HepG2 (cell line): Measurements from ENCODE around the gene OSM. TPM values are rescaled to one million over a fixed set of nuclear protein-coding genes. Genes with fewer than 3 reads are reported as not detected.

Source experiments
- ATAC-seq: fragments of 200-7000 bp; cut with Tn5 transposase; 3 replicates; pipeline ENCODE4 v1.9.1; 2020; ENCODE audit warnings: mild to moderate bottlenecking, moderate library complexity
- BruUV-seq: library from RNA; stranded (reverse); fragments of 400-500 nt; replicated peaks from 2 replicates; lab custom pipeline; 2021; lab: Mats Ljungman, UMichigan
- CTCF ChIA-PET: fragments of 300-600 bp; formaldehyde crosslinking; extraction: SDS; loops from one replicate; lab custom pipeline; 2021; ENCODE audit warnings: low total read pairs, inconsistent platforms, low intra/inter-chr PET ratio; lab: Yijun Ruan, JAX
- POLR2A ChIA-PET: fragments of 350-600 bp; sonication (Branson Sonifier 250); formaldehyde crosslinking; loops from one replicate; lab custom pipeline; 2020; ENCODE audit warnings: antibody characterized with exemption, inconsistent platforms; lab: Yijun Ruan, JAX
- DNase-seq: peaks from one replicate; pipeline ENCODE4 v3.0.0-alpha.2; 2015; ENCODE audit warnings: low spot score
- FAIRE-seq: peaks from 3 replicates; lab custom pipeline; 2011; peaks lifted over from hg19 to GRCh38; lab: Jason Lieb, UNC
- H2AFZ ChIP-seq: one replicate; pipeline ENCODE4 v1.6.1; 2011; ENCODE audit warnings: low read length, inconsistent platforms
- H3K27ac ChIP-seq: fragments of 300-600 bp; 3 replicates; pipeline ENCODE4 v1.8.0; 2011; ENCODE audit warnings: mixed run types, mild to moderate bottlenecking, mixed read lengths, low read length, inconsistent platforms; ENCODE audit not compliant: insufficient read depth; ENCODE audit errors: extremely low read length
- H3K27me3 ChIP-seq, 2 experiments: fragments of 200-600 bp in 1 of 2; 2 replicates in 1 of 2; 3 replicates in 1 of 2; pipeline versions ENCODE4 v1.6.0 to v1.8.0; 2011; ENCODE audit warnings: low read length in 2 of 2, mild to moderate bottlenecking in 2 of 2, moderate library complexity in 2 of 2, inconsistent platforms in 1 of 2; ENCODE audit not compliant: insufficient read depth in 2 of 2, control insufficient read depth in 1 of 2
- H3K36me3 ChIP-seq, 2 experiments: fragments of 200-600 bp in 1 of 2; replicated peaks in 1 of 2; 2 replicates in 1 of 2; 3 replicates in 1 of 2; pipeline versions ENCODE4 v1.5.1 to v1.8.0; 2011; ENCODE audit warnings: low read length in 2 of 2, inconsistent platforms in 1 of 2; ENCODE audit not compliant: insufficient read depth in 2 of 2, control insufficient read depth in 1 of 2
- H3K4me1 ChIP-seq: 2 replicates; pipeline ENCODE4 v1.5.1; 2012; ENCODE audit warnings: low read length, inconsistent platforms; ENCODE audit not compliant: insufficient read depth
- H3K4me2 ChIP-seq: 2 replicates; pipeline ENCODE4 v1.6.0; 2011; ENCODE audit warnings: low read depth, low read length, inconsistent platforms
- H3K4me3 ChIP-seq, 3 experiments: fragments of 200-600 bp in 1 of 3; sonication (generic), shearing (Covaris generic) in 1 of 3; replicated peaks in 1 of 3; 2 replicates each; pipeline ENCODE4 v1.5.1; 2011 to 2016; ENCODE audit warnings: low read length in 3 of 3, inconsistent platforms in 2 of 3, low read depth in 2 of 3, mild to moderate bottlenecking in 2 of 3, control low read depth in 1 of 3, mixed read lengths in 1 of 3; ENCODE audit not compliant: insufficient read depth in 1 of 3
- H3K79me2 ChIP-seq: one replicate; pipeline ENCODE4 v1.6.1; 2011; ENCODE audit warnings: low read length, inconsistent platforms; ENCODE audit not compliant: insufficient read depth
- H3K9ac ChIP-seq: 2 replicates; pipeline ENCODE4 v1.6.0; 2011; ENCODE audit warnings: mild to moderate bottlenecking, low read depth, low read length, inconsistent platforms; ENCODE audit not compliant: insufficient read depth
- H3K9me3 ChIP-seq: 2 replicates; pipeline ENCODE4 v1.5.1; 2012; ENCODE audit warnings: mild to moderate bottlenecking, low read length
- H4K20me1 ChIP-seq: 2 replicates; pipeline ENCODE4 v1.6.0; 2011; ENCODE audit warnings: inconsistent platforms, mild to moderate bottlenecking, low read length, moderate library complexity; ENCODE audit not compliant: insufficient read depth
- TBX2 ChIP-seq: sonication (generic); formaldehyde crosslinking; IDR thresholded peaks from 2 replicates; pipeline ENCODE4 v1.5.0; 2020; ENCODE audit warnings: missing genetic modification reagents, mild to moderate bottlenecking, borderline replicate concordance
- WGBS: methylation state at CpG from one replicate; pipeline ENCODE4 v1.1.6; 2017; ENCODE audit warnings: low lambda C conversion rate; 5-methylcytosine and 5-hydroxymethylcytosine counted together
- in situ Hi-C: cut with HindIII; loops from 2 replicates; pipeline ENCODE4 v1.10.0; 2017; ENCODE audit warnings: low pct_unique_long_range_greater_than_20kb; ENCODE audit not compliant: extremely low pct_ligation_motif_present
- intact Hi-C: fragments of 100-400 bp; cut with micrococcal nuclease; formaldehyde crosslinking; loops from one replicate; pipeline ENCODE4 v1.10.0; 2022; ENCODE audit not compliant: unreplicated experiment
- polyA plus RNA-seq, 8 experiments: library from polyadenylated mRNA; depleted of rRNA in 3 of 8; stranded (reverse) in 7 of 8; unstranded in 1 of 8; fragments of >200 nt; fragmentation: Illumina TruSeq in 4 of 8; extraction: Trizol in 4 of 8; gene quantifications; 2 replicates each; pipeline versions ENCODE4 v1.2.1 to v1.2.3, GENCODE V29; 2011 to 2016; ENCODE audit warnings: low read depth in 4 of 8, missing spikeins in 1 of 8, mixed read lengths in 1 of 8; ENCODE audit not compliant: insufficient read depth in 1 of 8
- total RNA-seq, 5 experiments: library from RNA; depleted of rRNA; stranded (reverse); fragments of >200 nt; fragmentation: Illumina TruSeq; extraction: Trizol; gene quantifications; 2 replicates each; pipeline ENCODE4 v1.2.3, GENCODE V29; 2016; ENCODE audit warnings: low read depth in 1 of 5
- TF ChIP-seq, protein P1 (sequence below): sonication (generic); formaldehyde crosslinking; IDR thresholded peaks from 2 replicates; pipeline ENCODE4 v1.4.0; 2020; ENCODE audit warnings: missing genetic modification reagents
- TF ChIP-seq, protein P2 (sequence below): sonication (generic); formaldehyde crosslinking; IDR thresholded peaks from 2 replicates; pipeline ENCODE4 v1.5.1; 2020; ENCODE audit warnings: mild to moderate bottlenecking, missing genetic modification reagents, moderate library complexity

The OSM gene
- total and polyA plus RNA-seq, 2 of the 13 experiments (the other 11 are each of a cell fraction or from before 2014, with no cell fraction given): not detected

- TF ChIP-seq, protein P1, sequence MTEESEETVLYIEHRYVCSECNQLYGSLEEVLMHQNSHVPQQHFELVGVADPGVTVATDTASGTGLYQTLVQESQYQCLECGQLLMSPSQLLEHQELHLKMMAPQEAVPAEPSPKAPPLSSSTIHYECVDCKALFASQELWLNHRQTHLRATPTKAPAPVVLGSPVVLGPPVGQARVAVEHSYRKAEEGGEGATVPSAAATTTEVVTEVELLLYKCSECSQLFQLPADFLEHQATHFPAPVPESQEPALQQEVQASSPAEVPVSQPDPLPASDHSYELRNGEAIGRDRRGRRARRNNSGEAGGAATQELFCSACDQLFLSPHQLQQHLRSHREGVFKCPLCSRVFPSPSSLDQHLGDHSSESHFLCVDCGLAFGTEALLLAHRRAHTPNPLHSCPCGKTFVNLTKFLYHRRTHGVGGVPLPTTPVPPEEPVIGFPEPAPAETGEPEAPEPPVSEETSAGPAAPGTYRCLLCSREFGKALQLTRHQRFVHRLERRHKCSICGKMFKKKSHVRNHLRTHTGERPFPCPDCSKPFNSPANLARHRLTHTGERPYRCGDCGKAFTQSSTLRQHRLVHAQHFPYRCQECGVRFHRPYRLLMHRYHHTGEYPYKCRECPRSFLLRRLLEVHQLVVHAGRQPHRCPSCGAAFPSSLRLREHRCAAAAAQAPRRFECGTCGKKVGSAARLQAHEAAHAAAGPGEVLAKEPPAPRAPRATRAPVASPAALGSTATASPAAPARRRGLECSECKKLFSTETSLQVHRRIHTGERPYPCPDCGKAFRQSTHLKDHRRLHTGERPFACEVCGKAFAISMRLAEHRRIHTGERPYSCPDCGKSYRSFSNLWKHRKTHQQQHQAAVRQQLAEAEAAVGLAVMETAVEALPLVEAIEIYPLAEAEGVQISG (CRISPR knock-in tag): no peak
These were observed 26.9 kb downstream of the OSM start (continued) for GRCh38 chr22:30239488-30240405.

DNA sequence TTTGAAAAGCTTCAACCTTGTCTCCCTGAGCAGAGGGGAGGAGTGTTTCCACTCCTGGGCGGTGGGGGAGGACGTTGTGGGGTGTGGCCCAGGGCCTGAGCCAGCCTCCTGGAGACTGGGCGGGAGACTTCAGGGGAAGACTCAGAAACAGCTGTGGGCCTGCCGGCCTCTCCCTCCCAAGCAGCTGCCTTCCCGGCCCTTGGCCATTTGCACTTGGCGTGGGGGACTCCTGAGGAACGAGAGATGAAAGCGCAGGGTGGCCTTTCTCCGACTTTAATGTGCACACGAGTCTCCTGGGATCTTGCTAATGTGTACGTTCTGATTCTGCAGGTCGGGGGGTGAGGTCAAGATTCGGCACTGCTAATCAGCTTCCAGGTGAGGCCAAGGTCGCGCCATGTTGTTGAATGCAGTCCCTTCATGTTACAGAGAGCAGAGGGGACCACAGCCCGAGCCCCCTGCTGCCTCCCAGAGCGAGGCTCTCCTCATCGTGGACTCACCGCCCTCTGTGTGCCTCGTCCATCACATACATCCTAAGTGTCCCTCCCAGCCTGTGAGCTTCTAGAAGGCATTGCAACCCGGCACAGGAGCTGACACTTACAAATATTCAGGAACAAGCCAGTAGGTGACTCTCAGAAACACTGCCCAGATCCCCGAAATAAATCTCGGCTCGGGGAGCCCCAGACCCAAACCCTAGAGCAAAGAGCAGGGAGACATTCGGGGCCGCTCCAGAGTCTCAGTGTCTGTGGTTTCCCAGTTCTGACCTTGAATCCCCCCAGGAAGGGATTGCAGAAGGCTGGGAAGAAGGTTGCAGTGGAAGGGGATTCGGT is 27.8 kb downstream of the OSM start:
- TF ChIP-seq, protein P2, sequence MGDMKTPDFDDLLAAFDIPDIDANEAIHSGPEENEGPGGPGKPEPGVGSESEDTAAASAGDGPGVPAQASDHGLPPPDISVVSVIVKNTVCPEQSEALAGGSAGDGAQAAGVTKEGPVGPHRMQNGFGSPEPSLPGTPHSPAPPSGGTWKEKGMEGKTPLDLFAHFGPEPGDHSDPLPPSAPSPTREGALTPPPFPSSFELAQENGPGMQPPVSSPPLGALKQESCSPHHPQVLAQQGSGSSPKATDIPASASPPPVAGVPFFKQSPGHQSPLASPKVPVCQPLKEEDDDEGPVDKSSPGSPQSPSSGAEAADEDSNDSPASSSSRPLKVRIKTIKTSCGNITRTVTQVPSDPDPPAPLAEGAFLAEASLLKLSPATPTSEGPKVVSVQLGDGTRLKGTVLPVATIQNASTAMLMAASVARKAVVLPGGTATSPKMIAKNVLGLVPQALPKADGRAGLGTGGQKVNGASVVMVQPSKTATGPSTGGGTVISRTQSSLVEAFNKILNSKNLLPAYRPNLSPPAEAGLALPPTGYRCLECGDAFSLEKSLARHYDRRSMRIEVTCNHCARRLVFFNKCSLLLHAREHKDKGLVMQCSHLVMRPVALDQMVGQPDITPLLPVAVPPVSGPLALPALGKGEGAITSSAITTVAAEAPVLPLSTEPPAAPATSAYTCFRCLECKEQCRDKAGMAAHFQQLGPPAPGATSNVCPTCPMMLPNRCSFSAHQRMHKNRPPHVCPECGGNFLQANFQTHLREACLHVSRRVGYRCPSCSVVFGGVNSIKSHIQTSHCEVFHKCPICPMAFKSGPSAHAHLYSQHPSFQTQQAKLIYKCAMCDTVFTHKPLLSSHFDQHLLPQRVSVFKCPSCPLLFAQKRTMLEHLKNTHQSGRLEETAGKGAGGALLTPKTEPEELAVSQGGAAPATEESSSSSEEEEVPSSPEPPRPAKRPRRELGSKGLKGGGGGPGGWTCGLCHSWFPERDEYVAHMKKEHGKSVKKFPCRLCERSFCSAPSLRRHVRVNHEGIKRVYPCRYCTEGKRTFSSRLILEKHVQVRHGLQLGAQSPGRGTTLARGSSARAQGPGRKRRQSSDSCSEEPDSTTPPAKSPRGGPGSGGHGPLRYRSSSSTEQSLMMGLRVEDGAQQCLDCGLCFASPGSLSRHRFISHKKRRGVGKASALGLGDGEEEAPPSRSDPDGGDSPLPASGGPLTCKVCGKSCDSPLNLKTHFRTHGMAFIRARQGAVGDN (CRISPR knock-in tag): peak; percentile 17; the same call in 1 of the 2 replicates
- TF ChIP-seq TBX2: no peak
- POLR2A ChIA-PET: no interaction called here
- intact Hi-C loops: no loop called here
- CTCF ChIA-PET: no interaction called here
- H3K79me2 ChIP-seq: no peaks in the 10 kb centered on the region
- in situ Hi-C loops: no loop called here
- no TSS peak for BruUV-seq
- H3K9me3 ChIP-seq: no peaks in the 10 kb centered on the region
- peaks cover 42% of the 10 kb centered on the region for H3K4me1 ChIP-seq
- DNase-seq (no peak), FAIRE-seq (no peak), ATAC-seq (peak; percentile 22; the same call in 2 of the 3 replicates)
- H3K4me2 ChIP-seq: no peak overlapping the region; the same call in 1 of the 2 replicates
- no peaks in the 10 kb centered on the region for H4K20me1 ChIP-seq
- H3K27ac ChIP-seq: no peak overlapping the region
- no peak overlapping the region for H2AFZ ChIP-seq
- no peaks in the 10 kb centered on the region for H3K36me3 ChIP-seq
- no peak overlapping the region; a peak in 1 of 6 replicates for H3K4me3 ChIP-seq
- no peak overlapping the region for H3K9ac ChIP-seq
- H3K27me3 ChIP-seq: peaks cover 0 to 35% of the 10 kb centered on the region in 2 experiments; a peak in 3 of 5 replicates
- 41% methylated on average over 13 of the region's 27 CpGs for WGBS
